Neutrophil (primary cell): ENCODE data around the gene CPA4.

Experiments
- H3K27ac ChIP-seq: fragments of 200-600 bp; sonication (generic); 2 replicates; pipeline ENCODE4 v1.5.1; 2016; ENCODE audit warnings: mild to moderate bottlenecking, moderate library complexity
- H3K27me3 ChIP-seq: fragments of 200-600 bp; sonication (generic); 2 replicates; pipeline ENCODE4 v1.6.0; 2016; ENCODE audit warnings: mild to moderate bottlenecking
- H3K36me3 ChIP-seq: fragments of 200-600 bp; sonication (generic); 2 replicates; pipeline ENCODE4 v1.5.1; 2017
- H3K4me1 ChIP-seq, 2 experiments: fragments of 200-600 bp in 1 of 2; sonication (generic) in 1 of 2; 1 replicate in 1 of 2; 2 replicates in 1 of 2; pipeline versions ENCODE4 v1.5.1 to v1.6.1; 2013 to 2016; ENCODE audit warnings: low read depth in 1 of 2, low read length in 1 of 2, mild to moderate bottlenecking in 1 of 2, moderate library complexity in 1 of 2; ENCODE audit not compliant: control insufficient read depth in 1 of 2, insufficient read depth in 1 of 2
- H3K4me3 ChIP-seq, 2 experiments: fragments of 200-600 bp in 1 of 2; sonication (generic) in 1 of 2; 1 replicate in 1 of 2; 2 replicates in 1 of 2; pipeline ENCODE4 v1.5.1; 2013 to 2016; ENCODE audit warnings: low read depth in 1 of 2, low read length in 1 of 2, mild to moderate bottlenecking in 1 of 2, moderate library complexity in 1 of 2
- H3K9me3 ChIP-seq: fragments of 200-600 bp; sonication (generic); 2 replicates; pipeline ENCODE4 v1.5.1; 2016
- CTCF ChIP-seq: fragments of 200-600 bp; sonication (generic); IDR thresholded peaks from 2 replicates; pipeline ENCODE4 v1.5.1; 2016; ENCODE audit warnings: antibody characterized with exemption

CPA4 gene

DNA sequence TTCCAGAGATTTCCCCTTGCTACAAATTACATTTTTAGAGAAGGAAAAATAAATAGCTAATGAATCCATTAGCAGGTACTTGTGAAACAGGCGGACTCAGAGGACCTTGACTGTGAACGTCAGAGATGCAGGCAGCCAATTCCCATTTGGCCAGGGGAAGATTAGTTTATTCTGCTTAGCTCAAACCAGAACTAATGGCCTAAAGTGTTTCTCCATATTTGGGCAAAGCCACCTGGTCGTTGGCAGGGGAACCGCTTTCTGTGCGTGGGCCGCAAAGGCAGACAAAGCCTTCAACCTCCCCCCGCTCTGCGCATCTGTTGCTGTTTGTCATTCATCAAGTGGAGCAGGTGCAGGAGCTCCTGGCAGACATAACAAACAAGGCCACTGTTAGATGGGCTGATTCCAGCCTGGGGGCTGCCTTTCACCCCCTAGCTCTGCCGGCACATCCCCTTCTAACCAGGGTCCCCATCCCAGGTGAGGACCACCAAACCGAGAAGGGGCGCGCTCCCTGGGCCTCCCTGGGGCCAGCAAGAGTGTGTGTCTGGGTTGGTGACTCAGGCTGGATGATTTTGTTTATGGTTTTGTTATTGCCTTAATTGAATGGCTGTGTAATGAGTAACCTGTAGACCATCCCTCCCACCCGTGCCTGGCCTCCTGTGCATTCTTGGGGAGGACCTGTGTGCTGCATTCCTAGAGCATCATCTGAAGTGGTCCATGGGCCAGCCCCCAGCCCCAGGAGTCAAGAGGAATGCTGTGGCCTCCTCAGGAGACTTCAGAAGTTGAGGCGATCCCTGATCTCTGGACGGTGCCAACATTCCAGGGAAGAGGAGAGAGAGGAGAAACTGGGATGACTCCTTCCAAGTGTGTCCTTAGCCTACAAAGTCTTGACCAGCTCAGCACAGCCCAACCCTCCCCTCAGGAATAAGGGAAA is 72.8 kb downstream of the CPA4 start:
- Histone ChIP-seq H3K27ac (no peak overlapping the region), H3K4me1 (peaks cover 0 to 4% of the 10 kb centered on the region in 2 experiments)
- no peak for TF ChIP-seq CTCF

DNA sequence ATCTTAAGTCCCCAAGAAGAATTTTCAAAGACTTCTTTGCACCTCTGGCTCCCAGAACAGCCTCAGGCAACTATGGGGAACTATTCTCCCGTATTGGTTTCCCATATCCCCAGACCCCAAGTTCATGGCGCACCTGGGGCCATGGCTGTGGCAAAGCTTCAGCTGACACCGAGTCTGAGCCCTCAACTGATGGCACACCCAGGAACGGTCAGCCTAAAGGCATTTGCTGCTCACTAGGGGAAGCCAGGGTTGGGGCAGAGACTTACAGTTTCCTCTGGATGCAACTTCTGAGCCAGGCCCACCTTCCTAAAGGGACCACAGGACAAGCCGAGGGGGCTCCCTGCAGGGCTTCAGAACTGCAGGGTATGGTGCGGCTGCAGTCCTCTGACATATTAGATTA is 73.6 kb downstream of the CPA4 start:
- no peaks in the 10 kb centered on the region for H3K36me3 ChIP-seq
- H3K4me3 ChIP-seq: no peak overlapping the region
- no peak for TF ChIP-seq CTCF
- H3K27ac ChIP-seq: no peak overlapping the region
- H3K9me3 ChIP-seq: no peaks in the 10 kb centered on the region
- H3K4me1 ChIP-seq: peaks cover 0 to 4% of the 10 kb centered on the region in 2 experiments
- no peaks in the 10 kb centered on the region for H3K27me3 ChIP-seq

More for the DNA sequence above, 72.8 kb downstream of the CPA4 start:
- Histone ChIP-seq H3K4me3 (no peak overlapping the region), H3K36me3 (no peaks in the 10 kb centered on the region), H3K27me3 (no peaks in the 10 kb centered on the region), H3K9me3 (no peaks in the 10 kb centered on the region)

GRCh38 chr7:130367088-130367755 is 74.3 kb downstream of the CPA4 start:
- H3K27ac ChIP-seq: no peak overlapping the region
- peaks cover 0 to 4% of the 10 kb centered on the region in 2 experiments for H3K4me1 ChIP-seq
- H3K27me3 ChIP-seq: no peaks in the 10 kb centered on the region
- no peaks in the 10 kb centered on the region for H3K36me3 ChIP-seq
- TF ChIP-seq CTCF: no peak
- no peaks in the 10 kb centered on the region for H3K9me3 ChIP-seq
- H3K4me3 ChIP-seq: no peak overlapping the region

GRCh38 chr7:130367836-130368746 is 75.1 kb downstream of the CPA4 start:
- Histone ChIP-seq H3K27me3 (no peaks in the 10 kb centered on the region), H3K4me1 (peaks cover 0 to 4% of the 10 kb centered on the region in 2 experiments), H3K36me3 (no peaks in the 10 kb centered on the region), H3K27ac (no peak overlapping the region), H3K9me3 (no peaks in the 10 kb centered on the region), H3K4me3 (no peak overlapping the region)
- TF ChIP-seq CTCF: no peak

- H3K27me3 ChIP-seq: no peaks in the 10 kb centered on the region
- no peak overlapping the region for H3K4me3 ChIP-seq
- no peak overlapping the region for H3K27ac ChIP-seq
- H3K36me3 ChIP-seq: no peaks in the 10 kb centered on the region
- TF ChIP-seq CTCF: no peak
- no peaks in the 10 kb centered on the region for H3K9me3 ChIP-seq
- H3K4me1 ChIP-seq: peaks cover 0 to 4% of the 10 kb centered on the region in 2 experiments
These were observed 76.2 kb downstream of the CPA4 start for GRCh38 chr7:130369110-130369711.
